Activated naive CD4-positive, alpha-beta T cell treated with anti-CD3 and anti-CD28 coated beads, Interleukin-2, amount 10 ng/mL, durations not matched to agents 7 days and 5 days (primary cell): ENCODE results near the gene AP5S1.
A peak's percentile ranks its signal among the peaks of the same experiment; 100 is the strongest.
"Not testable (repeated sequence)": the region's sequence is repeated elsewhere in the genome, so short reads cannot be mapped to it uniquely, and the experiment has no call there.

Experiments
- CTCF ChIA-PET: fragments of 350-600 bp; sonication (Branson Sonifier 250); formaldehyde crosslinking; loops from one replicate; lab custom pipeline; 2021; ENCODE audit warnings: antibody characterized with exemption; lab: Charles Lee
- DNase-seq: peaks from one replicate; pipeline ENCODE4 v3.0.0-alpha.2; 2020
- H3K27ac Mint-ChIP-seq: one replicate; pipeline ENCODE4 v1.8.0; 2021; ENCODE audit warnings: mild to moderate bottlenecking, moderate library complexity, mixed read lengths
- H3K27me3 Mint-ChIP-seq: one replicate; pipeline ENCODE4 v1.8.0; 2021; ENCODE audit warnings: mild to moderate bottlenecking, mixed read lengths
- H3K36me3 Mint-ChIP-seq: one replicate; pipeline ENCODE4 v1.8.0; 2021; ENCODE audit warnings: mixed read lengths
- H3K4me1 Mint-ChIP-seq: one replicate; pipeline ENCODE4 v1.8.0; 2021; ENCODE audit warnings: mixed read lengths
- H3K4me3 Mint-ChIP-seq: one replicate; pipeline ENCODE4 v1.8.0; 2021; ENCODE audit warnings: mild to moderate bottlenecking, moderate library complexity, mixed read lengths
- H3K9me3 Mint-ChIP-seq: one replicate; pipeline ENCODE4 v1.8.0; 2021; ENCODE audit warnings: mixed read lengths

The AP5S1 gene

GRCh38 chr20:3784863-3785239, 35.5 kb upstream of the AP5S1 start:
- Mint-ChIP-seq H3K4me1 (peaks cover 67% of the 10 kb centered on the region), H3K9me3 (no peaks in the 10 kb centered on the region), H3K4me3 (peak overlapping the region; percentile 47), H3K27ac (peak overlapping the region; percentile 65), H3K36me3 (peaks cover 17% of the 10 kb centered on the region), H3K27me3 (peaks cover 25% of the 10 kb centered on the region)
- CTCF ChIA-PET = interaction anchor here (1.7 to 5.1 kb wide), 2 partner anchors 31 to 71 kb away, joined by 6 to 49 read pairs; no protein-coding TSS in a partner anchor
- no peak for DNase-seq

GRCh38 chr20:3785240-3786125, 34.9 kb upstream of the AP5S1 start:
- peaks cover 17% of the 10 kb centered on the region for H3K36me3 Mint-ChIP-seq
- no peak for DNase-seq
- H3K4me1 Mint-ChIP-seq = peaks cover 65% of the 10 kb centered on the region
- CTCF ChIA-PET = interaction anchor here (1.0 to 6.9 kb wide), 6 partner anchors 18 to 70 kb away, joined by 4 to 52 read pairs (median 7); partner anchors contain the start of genes ADISSP and AP5S1
- no peak overlapping the region for H3K27ac Mint-ChIP-seq
- H3K9me3 Mint-ChIP-seq = no peaks in the 10 kb centered on the region
- peak overlapping the region; percentile 47 for H3K4me3 Mint-ChIP-seq
- H3K27me3 Mint-ChIP-seq = peaks cover 19% of the 10 kb centered on the region

- peaks cover 17% of the 10 kb centered on the region for H3K36me3 Mint-ChIP-seq
- DNase-seq = peak; percentile 69
- peaks cover 16% of the 10 kb centered on the region for H3K27me3 Mint-ChIP-seq
- peak overlapping the region; percentile 84 for H3K27ac Mint-ChIP-seq
- peaks cover 59% of the 10 kb centered on the region for H3K4me1 Mint-ChIP-seq
- H3K4me3 Mint-ChIP-seq = peak overlapping the region; percentile 81
- no peaks in the 10 kb centered on the region for H3K9me3 Mint-ChIP-seq
- CTCF ChIA-PET = interaction anchor here (1.0 to 6.9 kb wide), 6 partner anchors 18 to 69 kb away, joined by 4 to 52 read pairs (median 7); partner anchors contain the start of genes ADISSP and AP5S1
These were observed 34.2 kb upstream of the AP5S1 start for GRCh38 chr20:3786126-3786484.

- peaks cover 52% of the 10 kb centered on the region for H3K4me1 Mint-ChIP-seq
- DNase-seq = peak; percentile 91
- no peaks in the 10 kb centered on the region for H3K9me3 Mint-ChIP-seq
- CTCF ChIA-PET = interaction anchor here (0.7 to 6.9 kb wide), 9 partner anchors 8 to 69 kb away, joined by 3 to 52 read pairs (median 6); partner anchors contain the start of genes ADISSP and AP5S1
- H3K36me3 Mint-ChIP-seq = peaks cover 17% of the 10 kb centered on the region
- H3K27ac Mint-ChIP-seq = peak within 1 kb of the TSS; percentile 84
- peaks cover 14% of the 10 kb centered on the region for H3K27me3 Mint-ChIP-seq
- H3K4me3 Mint-ChIP-seq = peak within 1 kb of the TSS; percentile 81
These were observed 33.6 kb upstream of the AP5S1 start, which contains the start of gene CENPB for GRCh38 chr20:3786665-3787323. Gene CENPB, minus strand, starts transcription at chr20:3786740. Its CDS starts 257 bp downstream, at chr20:3786483.

GRCh38 chr20:3787324-3788014, 32.9 kb upstream of the AP5S1 start:
- Mint-ChIP-seq H3K36me3 (peaks cover 17% of the 10 kb centered on the region), H3K9me3 (no peaks in the 10 kb centered on the region), H3K27ac (peak overlapping the region; percentile 60), H3K4me1 (peaks cover 48% of the 10 kb centered on the region), H3K27me3 (peaks cover 10% of the 10 kb centered on the region), H3K4me3 (peak overlapping the region; percentile 71)
- DNase-seq = no peak
- CTCF ChIA-PET = interaction anchor here (0.7 to 6.9 kb wide), 6 partner anchors 8 to 68 kb away, joined by 3 to 52 read pairs (median 13); partner anchors contain the start of genes ADISSP and AP5S1

- no peak for DNase-seq
- CTCF ChIA-PET = interaction anchor here (2.5 to 6.9 kb wide), 3 partner anchors 26 to 67 kb away, joined by 18 to 52 read pairs (median 49); partner anchors contain the start of gene AP5S1
- H3K36me3 Mint-ChIP-seq = peaks cover 10% of the 10 kb centered on the region
- peak overlapping the region; percentile 49 for H3K27ac Mint-ChIP-seq
- H3K9me3 Mint-ChIP-seq = no peaks in the 10 kb centered on the region
- no peak overlapping the region for H3K4me3 Mint-ChIP-seq
- peaks cover 10% of the 10 kb centered on the region for H3K27me3 Mint-ChIP-seq
- H3K4me1 Mint-ChIP-seq = peaks cover 37% of the 10 kb centered on the region
These were observed 31.6 kb upstream of the AP5S1 start for GRCh38 chr20:3788685-3789155.

- CTCF ChIA-PET = interaction anchor here (2.5 to 6.9 kb wide), 3 partner anchors 25 to 66 kb away, joined by 18 to 52 read pairs (median 49); partner anchors contain the start of gene AP5S1
- DNase-seq, H3K36me3 Mint-ChIP-seq, H3K4me3 Mint-ChIP-seq, H3K9me3 Mint-ChIP-seq: not testable (repeated sequence)
- H3K27ac Mint-ChIP-seq = peak overlapping the region; percentile 49
- peaks cover 10% of the 10 kb centered on the region for H3K27me3 Mint-ChIP-seq
- H3K4me1 Mint-ChIP-seq = peaks cover 36% of the 10 kb centered on the region
These were observed 31.1 kb upstream of the AP5S1 start for GRCh38 chr20:3789201-3789600.

GRCh38 chr20:3794168-3794567, 26.2 kb upstream of the AP5S1 start:
- peaks cover 10% of the 10 kb centered on the region for H3K27me3 Mint-ChIP-seq
- peaks cover 30% of the 10 kb centered on the region for H3K4me1 Mint-ChIP-seq
- H3K4me3 Mint-ChIP-seq, CTCF ChIA-PET, DNase-seq, H3K27ac Mint-ChIP-seq, H3K9me3 Mint-ChIP-seq: not testable (repeated sequence)
- peaks cover 33% of the 10 kb centered on the region for H3K36me3 Mint-ChIP-seq

- CTCF ChIA-PET = interaction anchor here (1.0 to 1.9 kb wide), 4 partner anchors 8 to 42 kb away, joined by 3 to 11 read pairs (median 4); partner anchors contain the start of gene AP5S1
- Mint-ChIP-seq H3K4me1 (peaks cover 37% of the 10 kb centered on the region), H3K9me3 (no peaks in the 10 kb centered on the region), H3K27me3 (peaks cover 10% of the 10 kb centered on the region), H3K36me3 (peaks cover 39% of the 10 kb centered on the region), H3K27ac (peak overlapping the region; percentile 97), H3K4me3 (peak overlapping the region; percentile 92)
- DNase-seq = no peak
These were observed 25.5 kb upstream of the AP5S1 start for GRCh38 chr20:3794701-3795420.

GRCh38 chr20:3795511-3796468, 24.6 kb upstream of the AP5S1 start, which contains the start of gene CDC25B:
Gene CDC25B, plus strand, starts transcription at chr20:3796310. Its CDS starts 222 bp downstream, at chr20:3796532.
- peaks cover 48% of the 10 kb centered on the region for H3K36me3 Mint-ChIP-seq
- H3K9me3 Mint-ChIP-seq = no peaks in the 10 kb centered on the region
- H3K27me3 Mint-ChIP-seq = peaks cover 10% of the 10 kb centered on the region
- peak; percentile 97 for DNase-seq
- CTCF ChIA-PET = interaction anchor here (1.0 to 1.9 kb wide), 4 partner anchors 8 to 43 kb away, joined by 3 to 11 read pairs (median 4); partner anchors contain the start of gene AP5S1
- H3K4me3 Mint-ChIP-seq = peak within 1 kb of the TSS; percentile 97
- H3K4me1 Mint-ChIP-seq = peaks cover 46% of the 10 kb centered on the region
- peak within 1 kb of the TSS; percentile 98 for H3K27ac Mint-ChIP-seq

GRCh38 chr20:3796477-3797225, 23.7 kb upstream of the AP5S1 start:
- Mint-ChIP-seq H3K4me1 (peaks cover 55% of the 10 kb centered on the region), H3K27me3 (peaks cover 4% of the 10 kb centered on the region), H3K36me3 (peaks cover 57% of the 10 kb centered on the region), H3K4me3 (peak overlapping the region; percentile 97), H3K27ac (peak overlapping the region; percentile 98), H3K9me3 (no peaks in the 10 kb centered on the region)
- CTCF ChIA-PET = interaction anchor here (1.0 to 1.9 kb wide), 2 partner anchors 23 to 24 kb away, joined by 4 to 11 read pairs; partner anchors contain the start of gene AP5S1
- peak; percentile 39 for DNase-seq
